Caco-2 (cell line): Measurements from ENCODE around the gene MEF2D. TPM values are rescaled to one million over a fixed set of nuclear protein-coding genes. Genes with fewer than 3 reads are reported as not detected.

Experiments
- BruUV-seq: library from RNA; stranded (reverse); fragments of 400-500 nt; replicated peaks from 2 replicates; lab custom pipeline; 2021; lab: Mats Ljungman, UMichigan
- CTCF ChIA-PET: fragments of 300-600 bp; sonication (Branson Sonifier 250); formaldehyde crosslinking; loops from one replicate; lab custom pipeline; 2022; ENCODE audit warnings: antibody characterized with exemption; lab: Charles Lee
- POLR2A ChIA-PET: fragments of 300-600 bp; sonication (Branson Sonifier 250); formaldehyde crosslinking; loops from one replicate; lab custom pipeline; 2022; ENCODE audit warnings: antibody characterized with exemption; lab: Charles Lee
- DNase-seq, 2 experiments: peaks; one replicate each; pipeline versions ENCODE4 v3.0.0 to v3.0.0-alpha.2; 2020 to 2022
- H3K27me3 ChIP-seq: replicated peaks from 2 replicates; pipeline ENCODE4 v1.6.0; 2011; ENCODE audit warnings: low read length; ENCODE audit not compliant: control insufficient read depth, insufficient read depth
- H3K36me3 ChIP-seq: 2 replicates; pipeline ENCODE4 v1.5.1; 2011; ENCODE audit warnings: low read length; ENCODE audit not compliant: control insufficient read depth, insufficient read depth
- H3K4me1 ChIP-seq: fragments of 250-450 bp; sonication (Bioruptor Pico); 2 replicates; pipeline ENCODE4 v1.5.1; 2020; ENCODE audit warnings: mild to moderate bottlenecking
- H3K4me3 ChIP-seq: 2 replicates; pipeline ENCODE4 v1.5.1; 2011; ENCODE audit warnings: low read depth, mild to moderate bottlenecking, control low read depth, low read length
- H3K9me3 ChIP-seq: fragments of 250-450 bp; sonication (Bioruptor Pico); 2 replicates; pipeline ENCODE4 v1.5.1; 2020; ENCODE audit warnings: mild to moderate bottlenecking, moderate library complexity
- H3K27ac Mint-ChIP-seq: one replicate; pipeline ENCODE4 v1.8.0; 2022; ENCODE audit warnings: mixed read lengths; ENCODE audit not compliant: unreplicated experiment
- H3K27me3 Mint-ChIP-seq: one replicate; pipeline ENCODE4 v1.8.0; 2022; ENCODE audit warnings: mixed read lengths; ENCODE audit not compliant: insufficient read depth, unreplicated experiment
- H3K36me3 Mint-ChIP-seq: one replicate; pipeline ENCODE4 v1.8.0; 2022; ENCODE audit warnings: mild to moderate bottlenecking, mixed read lengths; ENCODE audit not compliant: insufficient read depth, unreplicated experiment
- H3K4me1 Mint-ChIP-seq: one replicate; pipeline ENCODE4 v1.8.0; 2022; ENCODE audit warnings: low read depth, mixed read lengths; ENCODE audit not compliant: unreplicated experiment
- H3K4me3 Mint-ChIP-seq: one replicate; pipeline ENCODE4 v1.8.0; 2022; ENCODE audit warnings: mild to moderate bottlenecking, moderate library complexity, mixed read lengths; ENCODE audit not compliant: unreplicated experiment
- H3K9me3 Mint-ChIP-seq: one replicate; pipeline ENCODE4 v1.8.0; 2022; ENCODE audit warnings: mixed read lengths; ENCODE audit not compliant: unreplicated experiment
- intact Hi-C: fragments of 100-400 bp; cut with micrococcal nuclease; formaldehyde crosslinking; loops from one replicate; pipeline ENCODE4 v1.10.0; 2022; ENCODE audit not compliant: unreplicated experiment
- total RNA-seq: library from RNA; stranded (reverse); gene quantifications from 2 replicates; pipeline ENCODE4 v1.2.3, GENCODE V29; 2022
- TF ChIP-seq, protein P1 (sequence below), 2 experiments: fragments of 200-600 bp in 1 of 2; IDR thresholded peaks; 1 replicate in 1 of 2; 2 replicates in 1 of 2; pipeline versions ENCODE4 v1.5.1 to v1.8.0; 2011 to 2022; ENCODE audit warnings: antibody characterized with exemption in 1 of 2, control low read depth in 1 of 2, inconsistent platforms in 1 of 2, low read depth in 1 of 2, low read length in 1 of 2, mild to moderate bottlenecking in 1 of 2, moderate library complexity in 1 of 2; ENCODE audit not compliant: insufficient read depth in 1 of 2, severe bottlenecking in 1 of 2, unreplicated experiment in 1 of 2

The MEF2D gene
- total RNA-seq, 1 experiment from 2014 or later = 18.6 TPM

DNA sequence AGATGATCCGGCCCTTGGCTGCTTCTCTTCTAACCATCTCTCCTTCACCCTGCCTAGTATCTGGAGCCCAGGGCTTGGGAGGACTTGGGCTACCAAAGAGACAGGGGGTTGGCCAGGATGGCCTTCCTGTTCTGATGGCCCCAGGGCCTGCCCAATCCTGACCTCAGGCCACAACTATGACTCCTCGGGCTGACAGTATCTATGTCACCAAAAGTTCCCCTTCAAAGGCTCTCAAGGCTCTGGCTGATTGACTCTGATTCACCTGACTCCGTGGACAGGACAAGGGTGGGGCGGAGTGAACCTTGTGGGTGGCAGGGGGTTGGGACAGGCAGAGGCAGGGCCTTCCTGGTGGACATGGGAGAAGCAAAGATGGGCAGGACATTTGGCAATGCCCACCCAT lies 12.7 kb downstream of the MEF2D start:
- TF ChIP-seq, protein P1, sequence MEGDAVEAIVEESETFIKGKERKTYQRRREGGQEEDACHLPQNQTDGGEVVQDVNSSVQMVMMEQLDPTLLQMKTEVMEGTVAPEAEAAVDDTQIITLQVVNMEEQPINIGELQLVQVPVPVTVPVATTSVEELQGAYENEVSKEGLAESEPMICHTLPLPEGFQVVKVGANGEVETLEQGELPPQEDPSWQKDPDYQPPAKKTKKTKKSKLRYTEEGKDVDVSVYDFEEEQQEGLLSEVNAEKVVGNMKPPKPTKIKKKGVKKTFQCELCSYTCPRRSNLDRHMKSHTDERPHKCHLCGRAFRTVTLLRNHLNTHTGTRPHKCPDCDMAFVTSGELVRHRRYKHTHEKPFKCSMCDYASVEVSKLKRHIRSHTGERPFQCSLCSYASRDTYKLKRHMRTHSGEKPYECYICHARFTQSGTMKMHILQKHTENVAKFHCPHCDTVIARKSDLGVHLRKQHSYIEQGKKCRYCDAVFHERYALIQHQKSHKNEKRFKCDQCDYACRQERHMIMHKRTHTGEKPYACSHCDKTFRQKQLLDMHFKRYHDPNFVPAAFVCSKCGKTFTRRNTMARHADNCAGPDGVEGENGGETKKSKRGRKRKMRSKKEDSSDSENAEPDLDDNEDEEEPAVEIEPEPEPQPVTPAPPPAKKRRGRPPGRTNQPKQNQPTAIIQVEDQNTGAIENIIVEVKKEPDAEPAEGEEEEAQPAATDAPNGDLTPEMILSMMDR (IDR thresholded peaks at IDR 0.05; ENCODE audit: insufficient read depth in 1 of 2, low read depth in 1 of 2, low read length in 1 of 2, severe bottlenecking in 1 of 2, unreplicated experiment in 1 of 2) = no peak
- ChIA-PET CTCF (no interaction called here), POLR2A (no interaction called here)
- peaks cover 1% of the 10 kb centered on the region; the same call in 1 of the 2 replicates for H3K36me3 ChIP-seq
- no peaks in the 10 kb centered on the region for H3K9me3 ChIP-seq
- Mint-ChIP-seq H3K27ac (no peak overlapping the region), H3K27me3 (no peaks in the 10 kb centered on the region), H3K4me3 (no peak overlapping the region), H3K4me1 (peaks cover 14% of the 10 kb centered on the region), H3K36me3 (peaks cover 5% of the 10 kb centered on the region), H3K9me3 (no peaks in the 10 kb centered on the region)
- no peaks in the 10 kb centered on the region for H3K4me1 ChIP-seq
- no peaks in the 10 kb centered on the region for H3K27me3 ChIP-seq
- H3K4me3 ChIP-seq = no peak overlapping the region
- BruUV-seq = no TSS peak
- intact Hi-C loops = no loop called here
- DNase-seq = no peak

DNA sequence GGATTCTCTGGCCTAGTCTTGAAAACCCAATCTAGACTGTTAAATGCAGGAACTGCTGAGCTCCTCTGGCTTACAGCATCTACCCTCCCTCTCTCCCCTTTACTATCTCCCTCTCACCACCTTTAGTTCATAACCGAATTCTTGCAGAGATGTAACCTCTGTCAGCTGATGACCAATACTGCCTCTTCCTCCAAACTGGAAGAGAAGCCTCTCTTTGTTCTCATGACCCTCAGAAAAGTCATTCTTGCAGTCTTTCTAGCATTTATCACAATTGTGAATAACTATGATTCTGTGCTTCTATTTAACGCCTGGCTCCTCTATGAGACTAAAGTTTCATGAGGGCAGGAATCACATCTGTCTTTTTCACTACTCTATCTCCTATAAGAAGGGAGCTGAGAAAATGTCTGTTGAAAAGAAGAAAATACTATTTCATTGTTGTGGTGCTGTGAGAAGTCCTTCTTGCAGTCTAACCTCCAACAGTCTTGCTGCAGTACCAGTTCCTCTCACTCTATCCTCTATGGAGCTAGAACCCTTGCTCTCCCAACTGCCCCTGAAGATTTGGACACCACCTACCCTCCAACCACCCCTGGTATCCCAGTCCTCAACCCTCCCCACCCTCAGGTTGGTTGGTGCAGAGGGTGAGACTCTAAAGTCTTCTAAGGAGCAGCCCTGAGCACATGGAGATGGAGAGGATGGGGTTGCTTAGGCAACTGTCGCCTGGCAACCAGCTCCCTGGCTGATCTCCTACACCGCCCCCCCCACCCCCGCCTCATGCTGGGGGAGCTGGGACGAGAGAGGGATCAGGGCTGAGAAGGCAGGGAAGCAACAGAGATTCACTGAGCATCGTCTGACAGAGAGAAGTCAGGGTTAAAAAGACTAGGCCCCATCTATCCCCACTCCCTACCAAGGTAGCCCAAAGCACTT lies 13.9 kb downstream of the MEF2D start:
- no peaks in the 10 kb centered on the region for H3K9me3 ChIP-seq
- CTCF ChIA-PET = interaction anchor here (0.6 kb wide), 2 partner anchors 30 to 1628 kb away, joined by 3 read pairs; no protein-coding TSS in a partner anchor
- Mint-ChIP-seq H3K9me3 (no peaks in the 10 kb centered on the region), H3K27ac (no peak overlapping the region), H3K4me3 (no peak overlapping the region), H3K4me1 (peaks cover 14% of the 10 kb centered on the region), H3K36me3 (peaks cover 5% of the 10 kb centered on the region), H3K27me3 (no peaks in the 10 kb centered on the region)
- no peak overlapping the region for H3K4me3 ChIP-seq
- POLR2A ChIA-PET = no interaction called here
- H3K36me3 ChIP-seq = peaks cover 5% of the 10 kb centered on the region
- H3K27me3 ChIP-seq = no peaks in the 10 kb centered on the region
- BruUV-seq = no TSS peak
- TF ChIP-seq, protein P1 (IDR thresholded peaks at IDR 0.05; ENCODE audit: insufficient read depth in 1 of 2, low read depth in 1 of 2, low read length in 1 of 2, severe bottlenecking in 1 of 2, unreplicated experiment in 1 of 2) = no peak
- no peak for DNase-seq
- H3K4me1 ChIP-seq = no peaks in the 10 kb centered on the region
- intact Hi-C loops = no loop called here

DNA sequence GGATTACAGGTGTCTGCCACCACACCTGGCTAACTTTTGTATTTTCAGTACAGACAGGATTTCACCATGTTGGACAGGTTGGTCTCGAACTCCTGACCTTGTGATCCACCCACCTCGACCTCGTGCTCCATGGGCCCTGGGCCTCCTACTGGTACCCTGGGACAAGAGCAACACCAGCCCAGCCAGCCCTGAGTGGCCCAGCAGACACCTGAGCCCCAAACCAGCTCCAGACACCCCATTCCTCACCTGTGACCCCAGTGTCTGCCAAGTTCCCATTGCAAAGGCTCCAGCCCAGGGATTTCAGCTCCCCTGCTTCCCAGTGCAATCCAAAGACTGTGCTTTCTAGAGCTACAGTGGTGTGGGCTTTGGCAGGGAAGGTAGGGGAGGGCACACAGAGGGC lies 14.6 kb downstream of the MEF2D start:
- Histone ChIP-seq H3K27me3 (no peaks in the 10 kb centered on the region), H3K4me3 (no peak overlapping the region), H3K9me3 (no peaks in the 10 kb centered on the region), H3K36me3 (peaks cover 3% of the 10 kb centered on the region), H3K4me1 (no peaks in the 10 kb centered on the region)
- POLR2A ChIA-PET = interaction anchor here (1.7 kb wide), 1 partner anchor 15 kb away, joined by 14 read pairs; the partner anchor contains the start of gene MEF2D
- no peak for DNase-seq
- peaks cover 13% of the 10 kb centered on the region for H3K4me1 Mint-ChIP-seq
- TF ChIP-seq, protein P1 (IDR thresholded peaks at IDR 0.05; ENCODE audit: insufficient read depth in 1 of 2, low read depth in 1 of 2, low read length in 1 of 2, severe bottlenecking in 1 of 2, unreplicated experiment in 1 of 2) = no peak
- H3K27ac Mint-ChIP-seq = no peak overlapping the region
- no peaks in the 10 kb centered on the region for H3K27me3 Mint-ChIP-seq
- intact Hi-C loops = no loop called here
- CTCF ChIA-PET = interaction anchor here (0.6 kb wide), 3 partner anchors 29 to 1628 kb away, joined by 3 to 5 read pairs (median 3); no protein-coding TSS in a partner anchor
- H3K9me3 Mint-ChIP-seq = no peaks in the 10 kb centered on the region
- no TSS peak for BruUV-seq
- H3K4me3 Mint-ChIP-seq = no peak overlapping the region
- peaks cover 5% of the 10 kb centered on the region for H3K36me3 Mint-ChIP-seq
